Fibroblast of villous mesenchyme (primary cell): ENCODE results near the gene IRF2BP1. TPM values are rescaled to one million over a fixed set of nuclear protein-coding genes. Genes with fewer than 3 reads are reported as not detected.

Experiments
- DNase-seq: peaks from one replicate; pipeline ENCODE4 v3.0.0-alpha.2; 2010; ENCODE audit warnings: low read depth
- H3K4me3 ChIP-seq: 2 replicates; pipeline ENCODE4 v1.5.1; 2011; ENCODE audit warnings: low read depth, mild to moderate bottlenecking, low read length
- total RNA-seq: library from RNA; depleted of rRNA; stranded (reverse); fragments of >200 nt; gene quantifications from 2 replicates; pipeline ENCODE4 v1.2.3, GENCODE V29; 2012
- TF ChIP-seq, protein P1 (sequence below): IDR thresholded peaks from 2 replicates; pipeline ENCODE4 v1.5.1; 2012; ENCODE audit warnings: low read depth, mild to moderate bottlenecking, low read length; ENCODE audit not compliant: insufficient read depth

The IRF2BP1 gene
- total RNA-seq, 1 donor: 26.3 TPM

DNA sequence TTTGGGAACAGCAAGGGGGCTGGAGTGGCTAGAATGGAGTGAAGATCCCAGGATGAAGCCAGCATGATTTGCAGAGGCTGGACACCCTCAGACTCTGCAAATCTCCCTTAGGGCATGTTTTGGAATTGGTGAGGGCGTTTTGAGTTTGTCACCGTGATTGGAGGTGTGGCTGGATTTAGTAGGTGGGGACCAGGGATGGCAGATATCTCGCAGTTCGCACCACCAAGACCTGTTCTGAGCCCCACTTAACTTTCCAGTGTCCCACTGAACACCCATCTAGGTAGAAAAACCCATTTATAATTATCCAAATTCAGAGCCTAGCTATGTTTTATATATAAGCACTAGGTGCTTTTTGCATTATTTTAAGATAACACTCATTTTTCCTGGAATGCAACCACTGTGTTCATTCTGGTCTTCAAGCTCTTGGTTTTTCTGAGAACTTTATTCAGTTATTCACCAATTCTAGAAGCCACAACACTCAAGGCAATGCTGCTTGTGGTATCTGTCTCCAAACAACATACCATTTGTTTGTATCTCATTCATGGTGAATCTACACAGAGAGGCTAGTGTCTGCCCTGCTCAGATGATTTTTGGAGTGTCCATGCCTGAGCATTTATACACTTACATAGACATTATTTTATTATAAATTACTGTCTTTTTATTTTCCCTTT, 31.6 kb upstream of the IRF2BP1 start:
- DNase-seq: no peak
- TF ChIP-seq, protein P1, sequence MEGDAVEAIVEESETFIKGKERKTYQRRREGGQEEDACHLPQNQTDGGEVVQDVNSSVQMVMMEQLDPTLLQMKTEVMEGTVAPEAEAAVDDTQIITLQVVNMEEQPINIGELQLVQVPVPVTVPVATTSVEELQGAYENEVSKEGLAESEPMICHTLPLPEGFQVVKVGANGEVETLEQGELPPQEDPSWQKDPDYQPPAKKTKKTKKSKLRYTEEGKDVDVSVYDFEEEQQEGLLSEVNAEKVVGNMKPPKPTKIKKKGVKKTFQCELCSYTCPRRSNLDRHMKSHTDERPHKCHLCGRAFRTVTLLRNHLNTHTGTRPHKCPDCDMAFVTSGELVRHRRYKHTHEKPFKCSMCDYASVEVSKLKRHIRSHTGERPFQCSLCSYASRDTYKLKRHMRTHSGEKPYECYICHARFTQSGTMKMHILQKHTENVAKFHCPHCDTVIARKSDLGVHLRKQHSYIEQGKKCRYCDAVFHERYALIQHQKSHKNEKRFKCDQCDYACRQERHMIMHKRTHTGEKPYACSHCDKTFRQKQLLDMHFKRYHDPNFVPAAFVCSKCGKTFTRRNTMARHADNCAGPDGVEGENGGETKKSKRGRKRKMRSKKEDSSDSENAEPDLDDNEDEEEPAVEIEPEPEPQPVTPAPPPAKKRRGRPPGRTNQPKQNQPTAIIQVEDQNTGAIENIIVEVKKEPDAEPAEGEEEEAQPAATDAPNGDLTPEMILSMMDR: no peak
- no peak overlapping the region for H3K4me3 ChIP-seq

DNA sequence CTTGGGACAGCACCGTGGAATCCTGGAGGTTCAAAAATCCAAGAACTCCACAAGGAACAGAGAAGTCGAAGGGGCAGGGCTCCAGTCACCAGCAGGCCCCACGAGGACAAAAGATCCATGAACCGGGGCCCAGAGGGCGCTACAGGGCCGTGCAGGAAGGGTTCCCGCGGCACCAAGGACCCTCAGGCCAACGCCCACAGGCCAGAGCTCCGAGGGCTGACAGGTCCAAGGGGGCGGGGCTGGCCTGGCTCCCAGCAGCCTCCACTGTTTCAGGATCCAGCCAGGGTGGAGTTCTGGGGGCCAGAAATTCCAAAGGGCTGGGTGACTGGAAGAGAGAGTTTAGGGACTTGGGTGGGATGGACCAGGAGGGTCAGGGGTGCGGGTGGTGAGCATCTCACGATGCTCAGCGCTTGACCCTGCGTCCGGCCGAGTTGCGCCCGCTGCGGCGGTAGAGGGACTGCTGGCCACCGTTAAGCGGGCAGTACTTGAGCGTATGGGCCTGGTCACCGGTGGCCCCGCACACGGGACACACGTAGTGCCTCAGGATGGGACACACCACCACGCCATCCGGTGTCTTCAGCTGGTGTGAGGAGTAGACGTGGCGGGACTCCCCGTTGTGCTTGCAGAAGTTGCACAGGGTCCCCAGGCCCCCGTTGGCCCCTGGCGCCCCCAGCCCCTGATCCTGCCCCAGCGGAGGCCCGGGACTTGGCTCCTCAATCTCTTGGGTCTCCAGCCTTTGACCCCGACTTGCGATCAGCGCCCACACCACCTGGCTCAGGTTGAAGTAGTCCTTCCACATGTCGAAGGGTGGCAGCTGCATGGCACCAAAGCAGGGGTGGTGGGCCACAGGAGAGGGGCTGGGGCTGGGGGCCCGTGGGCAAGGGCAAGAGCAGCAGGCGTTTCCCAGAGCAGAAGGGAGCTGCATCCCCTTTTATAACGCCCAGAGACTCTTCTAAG, 28.2 kb upstream of the IRF2BP1 start, which contains the start of gene NANOS2:
Gene NANOS2 (minus strand): TSS at position 905 of the 957 bp plus-strand sequence. CDS start 85 bp downstream, at position 820.
- TF ChIP-seq, protein P1: no peak
- DNase-seq: no peak
- H3K4me3 ChIP-seq: no peak within 1 kb of the TSS

DNA sequence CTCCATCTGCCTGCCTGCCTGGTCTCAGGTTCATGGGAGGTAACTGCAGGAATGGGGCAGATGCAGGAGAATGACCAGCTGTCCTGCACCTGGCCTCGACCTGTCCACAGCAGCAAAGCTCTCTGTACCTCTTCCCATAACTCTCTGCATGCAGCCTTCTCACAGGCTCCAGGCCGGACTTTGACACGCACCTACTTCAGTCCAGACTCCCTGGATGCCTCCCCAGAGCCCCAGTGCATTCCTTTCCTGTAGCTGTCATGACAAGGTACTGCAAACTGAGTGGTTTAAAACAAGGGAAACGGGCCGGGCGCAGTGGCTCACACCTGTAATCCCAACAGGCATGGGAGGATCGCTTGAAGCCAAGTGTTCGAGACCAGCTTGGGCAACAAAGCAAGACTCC, 25.4 kb upstream of the IRF2BP1 start:
- no peak for DNase-seq
- TF ChIP-seq, protein P1: no peak
- no peak overlapping the region for H3K4me3 ChIP-seq

DNA sequence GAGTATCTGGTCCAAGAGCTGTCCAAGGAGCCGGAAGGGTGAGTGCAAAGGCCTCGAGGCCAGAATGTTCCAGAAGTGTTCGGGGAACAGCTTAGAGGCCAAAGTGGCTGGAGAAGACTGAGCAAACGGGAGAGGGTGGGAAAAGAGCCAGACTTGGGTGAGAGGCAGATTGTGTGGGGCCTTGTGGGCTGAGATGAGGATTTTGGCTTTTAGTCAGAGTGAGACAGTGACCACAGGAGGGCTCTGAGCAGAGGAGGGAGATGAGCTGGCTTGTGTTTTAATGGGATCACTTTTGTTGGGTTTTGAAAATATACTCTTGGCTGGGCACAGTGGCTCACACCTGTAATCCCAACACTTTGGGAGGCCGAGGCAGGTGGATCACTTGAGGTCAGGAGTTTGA, 23.0 kb upstream of the IRF2BP1 start:
- TF ChIP-seq, protein P1: no peak
- H3K4me3 ChIP-seq: no peak overlapping the region
- no peak for DNase-seq

DNA sequence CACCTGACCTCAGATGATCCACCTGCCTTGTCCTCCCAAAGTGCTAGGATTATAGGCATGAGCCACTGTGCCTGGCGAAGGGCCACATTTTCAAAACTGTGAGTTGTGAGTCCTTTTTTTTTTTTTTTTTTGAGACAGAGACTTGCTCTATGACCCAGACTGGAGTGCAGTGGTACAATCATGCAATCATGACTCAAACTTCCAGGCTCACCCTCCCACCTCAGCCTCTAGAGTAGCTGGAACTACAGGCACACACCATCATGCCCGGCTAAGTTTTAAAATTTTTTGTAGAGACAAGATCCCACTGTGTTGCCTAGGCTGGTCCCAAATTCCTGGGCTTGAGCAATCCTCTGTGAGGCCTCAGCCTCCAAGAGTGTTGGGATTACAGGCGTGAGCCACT, 20.3 kb upstream of the IRF2BP1 start:
- TF ChIP-seq, protein P1: no peak

DNA sequence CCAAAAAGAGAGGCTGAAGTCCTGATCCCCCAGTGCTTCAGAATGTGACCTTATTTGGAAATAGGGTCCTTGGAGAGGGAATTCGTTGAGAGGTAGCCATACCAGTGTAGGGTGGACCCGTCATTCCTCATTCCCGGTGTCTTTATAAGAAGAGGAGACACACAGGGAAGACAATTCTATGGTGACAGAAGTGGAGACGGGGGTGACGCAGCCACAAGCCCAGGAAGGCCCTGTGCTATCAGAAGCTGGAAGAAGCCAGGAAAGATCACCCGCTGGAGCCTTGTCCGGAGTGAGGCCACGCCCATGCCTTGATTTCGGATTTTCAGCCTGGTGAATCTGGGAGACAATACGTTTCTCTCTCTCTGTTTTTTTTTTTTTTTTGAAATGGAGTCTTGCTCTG, 19.1 kb upstream of the IRF2BP1 start:
- TF ChIP-seq, protein P1: no peak
- no peak overlapping the region for H3K4me3 ChIP-seq
- DNase-seq: no peak

More for the DNA sequence above, 20.3 kb upstream of the IRF2BP1 start:
- no peak for DNase-seq
- H3K4me3 ChIP-seq: no peak overlapping the region
